DMS153 treated with DMSO at 0.1 percent for 48 hours (cell line): ENCODE measurements around the gene MRPL22.
"Not testable (repeated sequence)": the region's sequence is repeated elsewhere in the genome, so short reads cannot be mapped to it uniquely, and the experiment has no call there.

Experiments
- DNase-seq: peaks from one replicate; lab custom pipeline; 2025; ENCODE audit not compliant: unreplicated experiment; lab: John Stamatoyannopoulos, UW

MRPL22 gene

DNA sequence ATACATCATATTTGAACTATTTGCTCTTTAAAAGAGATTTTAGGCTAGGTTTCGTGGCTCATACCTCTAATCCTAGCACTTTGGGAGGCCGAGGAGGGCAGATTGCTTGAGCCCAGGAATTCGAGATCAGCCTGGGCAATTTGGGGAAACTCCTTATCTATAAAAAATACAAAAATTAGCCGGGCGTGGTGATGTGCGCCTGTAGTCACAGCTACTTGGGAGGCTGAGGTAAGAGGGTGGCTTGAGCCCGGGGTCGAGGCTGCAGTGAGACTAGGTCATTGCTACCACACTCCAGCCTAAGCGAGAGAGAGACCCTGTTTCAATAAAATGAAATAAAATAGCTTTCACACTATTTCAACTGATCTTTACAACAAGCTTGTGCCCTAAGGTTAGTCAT, 500 bp upstream of the MRPL22 start:
- no peak for DNase-seq

DNA sequence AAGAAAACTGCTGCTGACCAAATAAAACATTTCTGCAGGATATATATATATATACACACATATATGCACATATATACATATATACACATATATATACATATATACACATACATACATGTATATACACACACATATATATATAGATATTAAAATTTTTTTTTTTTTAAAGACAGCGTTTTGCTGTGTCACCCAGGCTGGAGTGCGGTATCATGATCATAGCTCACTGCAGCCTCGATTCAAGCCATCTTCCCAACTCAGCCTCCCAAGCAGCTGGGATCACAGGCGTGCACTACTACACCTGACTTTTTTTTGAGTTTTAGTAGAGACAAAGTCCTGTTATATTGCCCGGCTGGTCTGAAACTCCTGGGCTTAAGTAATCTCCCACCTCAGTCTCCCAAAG, 2.7 kb downstream of the MRPL22 start:
- no peak for DNase-seq

GRCh38 chr5:154944716-154945115, 3.8 kb downstream of the MRPL22 start:
- no peak for DNase-seq

GRCh38 chr5:154945695-154946301, 4.9 kb downstream of the MRPL22 start:
- DNase-seq: no peak

DNA sequence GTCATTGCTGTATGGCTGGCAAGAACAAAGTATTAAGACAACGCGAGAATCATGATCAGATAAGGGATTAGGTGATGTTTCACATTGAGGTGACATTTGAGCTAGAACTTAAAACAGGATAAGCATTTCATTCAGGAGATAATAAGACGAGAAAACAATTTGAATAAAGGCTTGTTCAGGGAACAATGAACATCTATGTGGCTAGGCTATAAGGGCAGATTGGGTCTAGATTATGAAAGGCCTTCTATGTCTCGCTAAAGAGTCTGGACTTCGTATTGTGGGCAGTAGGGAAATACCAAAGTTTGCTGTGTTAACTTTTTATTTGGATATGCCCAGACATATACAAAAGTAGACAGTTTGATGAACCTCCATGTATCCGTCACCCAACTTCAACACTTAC, 6.9 kb downstream of the MRPL22 start:
- DNase-seq: no peak

GRCh38 chr5:154948313-154948712, 7.4 kb downstream of the MRPL22 start:
- DNase-seq: no peak

DNA sequence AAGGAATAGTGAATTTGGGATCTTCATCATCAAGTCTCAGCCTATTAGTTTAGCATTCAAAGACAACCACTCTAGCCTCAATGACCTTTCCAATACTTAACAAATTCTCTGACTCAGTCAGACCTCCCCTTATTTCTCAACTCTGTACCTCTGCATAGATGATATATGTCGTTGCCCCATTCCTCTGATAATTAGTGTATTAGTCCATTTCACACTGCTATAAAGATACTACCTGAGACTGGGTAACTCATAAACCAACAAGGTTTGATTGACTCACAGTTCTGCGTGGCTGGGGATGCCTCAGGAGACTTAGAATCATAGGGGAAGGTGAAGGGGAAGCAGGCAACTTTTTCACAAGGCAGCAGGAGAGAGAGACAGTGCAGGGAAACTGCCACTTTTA, 8.9 kb downstream of the MRPL22 start:
- DNase-seq: no peak

GRCh38 chr5:154956712-154957111, 15.8 kb downstream of the MRPL22 start:
- no peak for DNase-seq

- no peak for DNase-seq
These were observed 21.6 kb downstream of the MRPL22 start for GRCh38 chr5:154962494-154962893.

- DNase-seq: no peak
These were observed 25.4 kb downstream of the MRPL22 start for GRCh38 chr5:154966081-154966841.

DNA sequence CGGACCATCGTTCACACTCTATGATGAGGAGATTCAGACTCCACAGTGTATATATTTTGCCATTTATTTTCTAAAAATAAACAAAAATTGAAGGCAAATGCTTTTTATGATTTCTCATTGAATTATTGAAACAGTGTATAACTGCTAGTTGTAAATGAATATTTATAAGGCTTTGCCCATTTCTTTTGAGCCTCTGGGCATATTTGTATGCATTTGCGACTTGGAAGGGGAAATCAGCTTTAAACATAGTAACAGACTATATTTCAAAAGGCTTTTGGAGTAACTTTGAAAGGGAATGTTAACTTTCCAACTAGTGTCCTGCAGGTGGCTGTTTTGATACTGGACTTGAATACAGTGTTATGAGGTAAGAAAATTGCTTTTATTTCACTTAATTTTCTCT, 26.0 kb downstream of the MRPL22 start:
- no peak for DNase-seq

DNA sequence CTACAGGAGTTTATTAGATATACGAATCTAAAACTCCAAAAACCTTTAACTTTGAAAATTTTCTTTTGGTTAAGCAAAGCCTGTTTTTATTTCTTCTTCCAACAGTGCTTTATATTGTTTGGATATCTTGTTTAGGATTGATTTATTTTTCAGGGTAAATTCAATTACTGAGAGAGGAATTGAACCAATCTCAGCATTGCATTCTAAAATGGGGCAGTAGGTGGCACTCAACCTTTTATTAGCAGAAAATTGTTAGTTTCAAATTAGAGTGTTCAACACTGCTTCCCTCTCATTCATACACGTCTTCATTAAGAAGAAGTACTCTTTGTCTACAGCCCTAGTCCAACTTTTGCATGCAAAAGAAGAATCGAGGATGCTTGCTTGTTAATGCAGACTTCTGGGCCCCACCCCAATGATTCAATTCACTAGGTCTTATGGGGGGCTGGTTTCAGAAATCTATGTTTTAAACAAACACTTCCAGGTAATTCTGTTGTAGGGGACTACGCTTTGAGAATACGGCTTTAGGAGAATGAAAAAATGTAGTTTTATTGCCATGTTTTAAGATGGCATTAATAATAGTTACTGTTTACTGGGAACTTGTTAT, 26.6 kb downstream of the MRPL22 start:
- no peak for DNase-seq

- no peak for DNase-seq
These were observed 28.1 kb downstream of the MRPL22 start for GRCh38 chr5:154968953-154969352.

DNA sequence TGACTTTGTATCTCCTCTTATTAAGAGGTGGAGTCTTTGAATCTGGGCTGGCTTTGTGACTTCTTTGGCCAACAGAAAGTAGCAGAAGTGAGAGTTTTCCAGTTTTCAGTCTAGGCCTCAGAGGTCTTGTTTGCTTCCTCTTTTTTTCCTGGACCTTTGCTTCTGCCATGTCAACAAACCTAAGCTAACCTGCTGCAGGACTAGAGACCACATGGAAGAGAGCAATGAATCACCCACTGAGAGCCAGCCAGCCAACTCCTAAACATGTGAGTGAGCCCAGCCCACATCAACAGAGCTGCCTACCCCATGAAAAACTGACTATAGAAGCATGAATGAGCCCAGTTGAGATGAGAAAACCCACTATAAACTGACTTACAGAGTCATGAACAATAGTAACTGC, 29.9 kb downstream of the MRPL22 start:
- DNase-seq: no peak

- no peak for DNase-seq
These were observed 30.6 kb downstream of the MRPL22 start for GRCh38 chr5:154971501-154971900.

- no peak for DNase-seq
These were observed 31.7 kb downstream of the MRPL22 start for GRCh38 chr5:154972476-154973080.

DNA sequence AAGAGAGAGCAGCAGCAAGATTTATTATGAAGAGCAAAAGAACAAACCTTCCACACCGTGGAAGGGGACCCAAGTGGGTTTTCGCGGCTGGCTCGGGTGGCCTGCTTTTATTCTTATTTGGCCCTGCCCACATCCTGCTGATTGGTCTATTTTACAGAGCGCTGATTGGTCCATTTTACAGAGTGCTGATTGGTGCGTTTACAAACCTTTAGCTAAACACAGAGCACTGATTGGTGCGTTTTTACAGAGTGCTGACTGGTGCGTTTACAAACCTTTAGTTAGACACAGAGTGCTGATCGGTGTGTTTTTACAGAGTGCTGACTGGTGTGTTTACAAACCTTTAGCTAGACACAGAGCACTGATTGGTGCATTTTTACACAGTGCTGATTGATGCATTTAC, 35.2 kb downstream of the MRPL22 start:
- not testable (repeated sequence) for DNase-seq

GRCh38 chr5:154977409-154977808, 36.5 kb downstream of the MRPL22 start:
- DNase-seq: no peak

GRCh38 chr5:154978294-154978693, 37.4 kb downstream of the MRPL22 start:
- not testable (repeated sequence) for DNase-seq

- no peak for DNase-seq
These were observed 44.2 kb downstream of the MRPL22 start for GRCh38 chr5:154984946-154985516.

DNA sequence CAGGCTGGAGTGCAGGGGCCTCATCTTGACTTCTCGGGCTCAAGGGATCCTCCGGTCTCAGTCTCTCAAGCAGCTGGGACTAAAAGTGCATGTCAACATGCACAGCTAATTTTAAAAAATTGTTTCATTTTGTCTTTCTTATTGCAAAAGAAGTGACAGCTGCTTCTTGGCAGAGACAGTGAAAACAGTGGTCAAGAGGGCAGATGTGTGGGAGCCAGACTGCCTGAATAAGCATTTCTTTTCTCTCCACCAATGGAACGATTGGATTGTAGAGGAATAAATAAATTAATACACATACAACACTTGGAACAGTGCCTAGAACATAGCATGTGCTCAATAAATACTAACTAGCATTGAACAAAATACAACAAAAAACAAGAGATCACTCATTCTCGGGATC, 45.3 kb downstream of the MRPL22 start:
- no peak for DNase-seq

- no peak for DNase-seq
These were observed 48.8 kb downstream of the MRPL22 start for GRCh38 chr5:154989626-154990025.
